Measurements from ENCODE around the gene PTBP1. TPM values are rescaled to one million over a fixed set of nuclear protein-coding genes. Genes with fewer than 3 reads are reported as not detected.
"Not testable (repeated sequence)": the region's sequence is repeated elsewhere in the genome, so short reads cannot be mapped to it uniquely, and the experiment has no call there.

Gene PTBP1
- total RNA-seq, 2 experiments from 2014 or later = 464 to 465 TPM

DNA sequence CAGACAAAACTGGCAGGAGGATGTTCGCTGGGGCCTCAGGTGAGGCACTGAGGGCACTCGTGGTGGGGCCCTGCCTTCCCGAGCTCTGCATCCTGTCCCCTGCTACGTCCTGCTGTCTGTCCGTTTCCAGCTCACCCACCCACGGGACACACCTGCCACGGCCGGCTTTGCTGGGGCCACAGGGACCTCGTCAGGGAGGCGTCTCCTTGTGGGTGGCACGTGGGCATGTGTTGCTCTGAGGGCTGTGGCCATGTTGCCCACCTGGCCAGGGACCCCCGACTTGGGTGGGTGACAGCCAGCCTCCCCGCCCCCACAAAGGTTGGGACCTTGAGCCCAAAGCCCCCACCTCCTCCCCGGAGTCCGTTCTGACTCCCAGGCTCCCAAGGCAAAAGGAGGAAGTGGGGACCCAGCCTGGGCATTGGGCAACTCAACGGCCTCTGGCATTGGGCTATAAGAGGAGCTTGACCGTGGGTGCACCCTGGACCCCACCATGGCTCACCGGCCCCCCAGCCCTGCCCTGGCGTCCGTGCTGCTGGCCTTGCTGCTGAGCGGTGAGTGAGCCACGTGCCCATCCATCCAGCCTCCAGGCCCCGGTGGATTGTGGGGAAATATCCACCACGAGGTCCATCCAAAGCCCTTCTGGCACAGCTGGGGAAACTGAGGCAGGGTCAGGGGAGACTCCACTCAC, 43.4 kb downstream of the PTBP1 start, which contains the start of gene PRTN3:
Gene PRTN3 (plus strand): TSS at position 481 of the 688 bp plus-strand sequence. CDS start 10 bp downstream, at position 491.
- Mint-ChIP-seq H3K4me3 (no peak within 1 kb of the TSS), H3K27me3 (peaks cover 22% of the 10 kb centered on the region), H3K36me3 (no peaks in the 10 kb centered on the region), H3K27ac (peak within 1 kb of the TSS; percentile 2), H3K9me3 (peaks cover 3% of the 10 kb centered on the region), H3K4me1 (ENCODE audit: low read depth) (peaks cover 6% of the 10 kb centered on the region)
- CTCF ChIA-PET = no interaction called here
- DNase-seq = no peak
- POLR2A ChIA-PET = no interaction called here
- intact Hi-C loops (cut with micrococcal nuclease) = no loop called here

DNA sequence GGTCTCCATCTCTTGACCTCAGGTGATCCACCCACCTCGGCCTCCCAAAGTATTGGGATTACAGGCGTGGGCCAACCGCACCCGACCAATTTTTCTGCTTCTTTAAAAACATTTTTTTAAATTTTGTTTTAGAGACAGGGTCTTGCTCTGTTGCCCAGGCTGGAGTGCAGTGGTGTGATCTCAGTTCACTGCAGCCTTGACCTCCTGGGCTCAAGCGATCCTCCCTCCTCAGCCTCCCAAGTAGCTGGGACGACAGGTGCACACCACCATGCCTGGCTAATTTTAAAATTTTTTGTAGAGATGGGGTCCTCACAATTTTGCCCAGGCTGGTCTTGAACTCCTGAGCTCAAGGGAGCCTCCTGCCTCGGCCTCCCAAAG, 45.5 kb downstream of the PTBP1 start:
- CTCF ChIA-PET = interaction anchor here (1.4 kb wide), 1 partner anchor 14 kb away, joined by 3 read pairs; no protein-coding TSS in a partner anchor
- H3K4me3 Mint-ChIP-seq; H3K9me3 Mint-ChIP-seq; H3K27ac Mint-ChIP-seq; H3K4me1 Mint-ChIP-seq (ENCODE audit: low read depth); POLR2A ChIA-PET; H3K36me3 Mint-ChIP-seq; intact Hi-C loops (cut with micrococcal nuclease); DNase-seq: not testable (repeated sequence)
- peaks cover 31% of the 10 kb centered on the region for H3K27me3 Mint-ChIP-seq

DNA sequence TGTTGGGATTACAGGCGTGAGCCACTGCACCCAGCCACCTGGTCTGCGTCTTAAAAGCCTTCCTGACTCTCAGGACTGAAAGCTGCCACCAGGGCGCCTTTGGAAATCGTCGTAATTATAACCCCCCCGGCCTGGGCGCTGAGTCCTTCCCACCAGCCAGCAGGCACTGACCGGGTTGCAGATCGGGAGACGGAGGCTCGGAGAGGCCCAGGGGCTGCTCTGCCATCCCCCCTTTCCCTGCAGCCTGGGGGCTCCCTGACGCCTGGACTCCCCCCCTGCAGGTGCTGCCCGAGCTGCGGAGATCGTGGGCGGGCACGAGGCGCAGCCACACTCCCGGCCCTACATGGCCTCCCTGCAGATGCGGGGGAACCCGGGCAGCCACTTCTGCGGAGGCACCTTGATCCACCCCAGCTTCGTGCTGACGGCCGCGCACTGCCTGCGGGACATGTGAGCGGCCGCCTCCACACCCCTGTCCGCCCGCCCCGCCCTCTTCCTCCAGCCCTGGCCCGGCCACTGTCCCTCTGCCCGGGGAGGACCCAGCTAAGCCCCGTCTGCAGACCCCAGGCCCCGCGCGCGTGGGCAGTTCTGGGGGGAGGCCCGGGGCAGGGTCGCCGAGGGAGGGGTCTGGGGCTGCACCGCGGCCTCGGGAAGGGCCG, 46.1 kb downstream of the PTBP1 start:
- DNase-seq = no peak
- no peaks in the 10 kb centered on the region for H3K36me3 Mint-ChIP-seq
- peaks cover 34% of the 10 kb centered on the region for H3K27me3 Mint-ChIP-seq
- CTCF ChIA-PET = interaction anchor here (1.4 kb wide), 1 partner anchor 13 kb away, joined by 3 read pairs; no protein-coding TSS in a partner anchor
- POLR2A ChIA-PET = no interaction called here
- peaks cover 3% of the 10 kb centered on the region for H3K9me3 Mint-ChIP-seq
- intact Hi-C loops (cut with micrococcal nuclease) = no loop called here
- no peak overlapping the region for H3K27ac Mint-ChIP-seq
- H3K4me3 Mint-ChIP-seq = no peak overlapping the region
- H3K4me1 Mint-ChIP-seq (ENCODE audit: low read depth) = peaks cover 3% of the 10 kb centered on the region

DNA sequence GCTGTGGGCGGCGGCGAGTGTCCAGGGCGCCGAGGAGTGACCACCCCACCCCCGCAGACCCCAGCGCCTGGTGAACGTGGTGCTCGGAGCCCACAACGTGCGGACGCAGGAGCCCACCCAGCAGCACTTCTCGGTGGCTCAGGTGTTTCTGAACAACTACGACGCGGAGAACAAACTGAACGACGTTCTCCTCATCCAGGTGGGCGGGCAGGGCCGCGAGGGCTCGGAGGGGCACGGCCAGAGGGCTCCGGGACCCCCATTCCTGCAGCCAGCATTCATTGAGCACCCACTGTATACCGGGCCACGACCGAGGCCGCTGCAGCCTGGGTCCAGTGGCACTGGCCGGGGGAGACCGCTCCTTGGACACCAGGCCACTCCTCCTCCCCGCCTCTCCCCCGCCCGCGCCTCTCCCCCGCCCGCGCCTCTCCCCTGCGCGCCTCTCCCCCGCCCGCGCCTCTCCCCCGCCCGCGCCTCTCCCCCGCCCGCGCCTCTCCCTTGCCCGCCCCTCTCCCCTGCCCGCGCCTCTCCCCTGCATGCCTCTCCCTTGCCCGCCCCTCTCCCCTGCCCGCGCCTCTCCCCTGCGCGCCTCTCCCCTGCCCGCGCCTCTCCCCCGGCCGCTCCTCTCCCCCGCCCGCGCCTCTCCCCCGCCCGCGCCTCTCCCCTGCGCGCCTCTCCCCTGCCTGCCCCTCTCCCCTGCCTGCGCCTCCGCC, 46.7 kb downstream of the PTBP1 start:
- DNase-seq = no peak
- H3K4me3 Mint-ChIP-seq = no peak overlapping the region
- peaks cover 3% of the 10 kb centered on the region for H3K4me1 Mint-ChIP-seq (ENCODE audit: low read depth)
- peaks cover 3% of the 10 kb centered on the region for H3K9me3 Mint-ChIP-seq
- no peaks in the 10 kb centered on the region for H3K36me3 Mint-ChIP-seq
- POLR2A ChIA-PET = no interaction called here
- H3K27me3 Mint-ChIP-seq = peaks cover 35% of the 10 kb centered on the region
- intact Hi-C loops (cut with micrococcal nuclease) = no loop called here
- H3K27ac Mint-ChIP-seq = no peak overlapping the region
- CTCF ChIA-PET = no interaction called here

DNA sequence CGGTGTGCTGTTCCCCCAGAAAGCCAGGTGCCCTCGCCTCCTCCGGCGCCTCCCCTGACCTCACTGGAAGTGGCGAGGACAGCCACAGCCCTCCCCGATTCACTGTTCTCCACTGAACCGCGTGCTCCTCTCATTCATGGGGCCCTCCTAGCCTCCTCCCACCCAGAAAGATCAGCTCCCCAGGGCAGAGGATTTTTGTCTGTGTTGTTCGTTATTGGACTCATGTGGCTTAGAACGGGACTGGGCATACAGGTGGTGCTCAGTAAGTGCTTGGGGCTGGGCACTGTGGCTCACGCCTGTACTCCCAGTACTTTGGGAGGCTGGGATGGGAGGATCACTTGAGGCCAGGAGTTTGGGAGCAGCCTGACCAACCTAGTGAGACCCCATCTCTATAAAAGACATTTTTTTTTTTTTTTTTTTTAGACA, 47.3 kb downstream of the PTBP1 start:
- CTCF ChIA-PET = no interaction called here

DNA sequence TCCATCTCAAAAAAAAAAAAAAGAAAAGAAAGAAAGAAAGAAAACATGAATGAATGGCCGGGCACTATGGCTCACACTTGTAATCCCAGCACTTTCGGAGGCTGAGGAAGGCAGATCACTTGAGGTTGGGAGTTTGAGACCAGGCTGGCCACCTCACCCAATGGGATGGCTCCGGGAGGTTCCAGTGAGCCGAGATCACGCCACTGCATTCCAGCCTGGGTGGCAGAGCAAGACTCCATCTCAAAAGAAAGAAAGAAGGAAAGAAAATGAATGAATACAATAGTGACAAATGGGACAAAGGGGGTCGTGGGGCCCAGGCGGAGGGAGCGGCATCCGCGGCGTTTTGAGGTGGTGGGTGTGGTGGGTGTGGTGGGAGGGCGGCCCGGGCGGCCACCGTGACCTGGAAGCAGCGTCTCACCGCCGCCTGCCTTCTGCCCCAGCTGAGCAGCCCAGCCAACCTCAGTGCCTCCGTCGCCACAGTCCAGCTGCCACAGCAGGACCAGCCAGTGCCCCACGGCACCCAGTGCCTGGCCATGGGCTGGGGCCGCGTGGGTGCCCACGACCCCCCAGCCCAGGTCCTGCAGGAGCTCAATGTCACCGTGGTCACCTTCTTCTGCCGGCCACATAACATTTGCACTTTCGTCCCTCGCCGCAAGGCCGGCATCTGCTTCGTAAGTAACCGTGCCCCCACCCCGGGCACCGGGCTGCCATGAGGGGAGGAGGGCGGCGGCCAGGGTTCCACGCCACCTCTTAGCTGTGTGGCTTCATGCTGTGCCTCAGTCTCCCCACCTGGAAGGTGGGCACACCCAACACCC, 48.7 kb downstream of the PTBP1 start:
- H3K9me3 Mint-ChIP-seq = peaks cover 3% of the 10 kb centered on the region
- ChIA-PET CTCF (no interaction called here), POLR2A (no interaction called here)
- H3K27ac Mint-ChIP-seq = no peak overlapping the region
- intact Hi-C loops (cut with micrococcal nuclease) = no loop called here
- H3K27me3 Mint-ChIP-seq = peaks cover 39% of the 10 kb centered on the region
- H3K4me1 Mint-ChIP-seq (ENCODE audit: low read depth) = peaks cover 3% of the 10 kb centered on the region
- H3K36me3 Mint-ChIP-seq = no peaks in the 10 kb centered on the region
- H3K4me3 Mint-ChIP-seq = no peak overlapping the region
- DNase-seq = no peak

More for the DNA sequence above, 47.3 kb downstream of the PTBP1 start:
- intact Hi-C loops (cut with micrococcal nuclease) = no loop called here
- Mint-ChIP-seq H3K4me3 (no peak overlapping the region), H3K9me3 (peaks cover 3% of the 10 kb centered on the region), H3K4me1 (ENCODE audit: low read depth) (peaks cover 3% of the 10 kb centered on the region), H3K27me3 (peaks cover 37% of the 10 kb centered on the region), H3K36me3 (no peaks in the 10 kb centered on the region), H3K27ac (no peak overlapping the region)
- no peak for DNase-seq
- POLR2A ChIA-PET = no interaction called here

DNA sequence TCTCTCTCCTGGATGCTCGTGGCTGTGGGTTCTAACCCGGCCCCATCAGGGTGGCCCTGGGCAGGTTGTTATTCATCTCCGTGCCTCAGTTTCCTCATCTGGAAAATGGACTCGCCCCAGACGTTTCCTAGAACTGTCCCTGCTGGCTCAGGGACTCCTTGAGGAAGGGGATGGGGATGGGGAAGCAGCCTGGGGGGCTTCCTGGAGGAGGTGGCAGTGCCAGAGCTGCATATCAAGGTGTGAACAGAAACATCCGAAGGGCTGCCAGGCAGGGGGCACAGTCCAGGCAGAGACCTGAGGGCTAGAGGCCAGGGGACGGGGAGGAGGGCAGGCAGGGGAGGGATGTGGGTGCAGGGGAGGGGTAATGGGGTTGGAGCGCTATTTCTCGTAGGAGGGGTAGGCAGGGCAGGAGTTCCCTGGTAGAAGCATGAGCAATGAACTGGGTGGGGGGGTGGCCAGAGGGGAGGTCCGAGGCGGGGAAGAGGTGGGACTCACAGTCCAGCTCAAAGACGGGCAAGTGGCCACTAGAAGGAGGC, 51.2 kb downstream of the PTBP1 start:
- POLR2A ChIA-PET = no interaction called here
- H3K4me3 Mint-ChIP-seq = no peak overlapping the region
- H3K27me3 Mint-ChIP-seq = peaks cover 40% of the 10 kb centered on the region
- H3K36me3 Mint-ChIP-seq = no peaks in the 10 kb centered on the region
- intact Hi-C loops (cut with micrococcal nuclease) = no loop called here
- CTCF ChIA-PET = interaction anchor here (0.7 kb wide), 1 partner anchor 79 kb away, joined by 3 read pairs; no protein-coding TSS in a partner anchor
- no peak overlapping the region for H3K27ac Mint-ChIP-seq
- H3K9me3 Mint-ChIP-seq = no peaks in the 10 kb centered on the region
- DNase-seq = no peak
- H3K4me1 Mint-ChIP-seq (ENCODE audit: low read depth) = peaks cover 3% of the 10 kb centered on the region

DNA sequence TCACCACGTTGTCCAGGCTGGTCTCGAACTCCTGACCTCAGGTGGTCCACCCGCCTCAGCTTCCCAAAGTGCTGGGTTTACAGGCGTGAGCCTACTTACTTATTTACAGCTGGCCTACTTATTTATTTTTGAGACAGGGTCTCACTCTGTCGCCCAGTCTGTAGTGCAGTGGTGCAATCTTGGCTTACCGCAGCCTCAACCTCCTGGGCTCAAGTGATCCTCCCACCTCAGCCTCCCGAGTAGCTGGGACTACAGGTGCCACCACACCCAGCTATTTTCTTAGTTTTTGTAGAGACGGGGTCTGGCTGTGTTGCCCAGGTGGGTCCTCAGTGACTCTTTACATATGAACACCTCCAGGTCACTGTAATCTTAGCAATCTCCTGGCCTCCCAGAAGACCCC, 51.9 kb downstream of the PTBP1 start:
- intact Hi-C loops (cut with micrococcal nuclease); H3K4me1 Mint-ChIP-seq (ENCODE audit: low read depth); H3K9me3 Mint-ChIP-seq; POLR2A ChIA-PET; H3K27ac Mint-ChIP-seq; H3K4me3 Mint-ChIP-seq; CTCF ChIA-PET; H3K36me3 Mint-ChIP-seq; DNase-seq: not testable (repeated sequence)
- H3K27me3 Mint-ChIP-seq = peaks cover 39% of the 10 kb centered on the region

DNA sequence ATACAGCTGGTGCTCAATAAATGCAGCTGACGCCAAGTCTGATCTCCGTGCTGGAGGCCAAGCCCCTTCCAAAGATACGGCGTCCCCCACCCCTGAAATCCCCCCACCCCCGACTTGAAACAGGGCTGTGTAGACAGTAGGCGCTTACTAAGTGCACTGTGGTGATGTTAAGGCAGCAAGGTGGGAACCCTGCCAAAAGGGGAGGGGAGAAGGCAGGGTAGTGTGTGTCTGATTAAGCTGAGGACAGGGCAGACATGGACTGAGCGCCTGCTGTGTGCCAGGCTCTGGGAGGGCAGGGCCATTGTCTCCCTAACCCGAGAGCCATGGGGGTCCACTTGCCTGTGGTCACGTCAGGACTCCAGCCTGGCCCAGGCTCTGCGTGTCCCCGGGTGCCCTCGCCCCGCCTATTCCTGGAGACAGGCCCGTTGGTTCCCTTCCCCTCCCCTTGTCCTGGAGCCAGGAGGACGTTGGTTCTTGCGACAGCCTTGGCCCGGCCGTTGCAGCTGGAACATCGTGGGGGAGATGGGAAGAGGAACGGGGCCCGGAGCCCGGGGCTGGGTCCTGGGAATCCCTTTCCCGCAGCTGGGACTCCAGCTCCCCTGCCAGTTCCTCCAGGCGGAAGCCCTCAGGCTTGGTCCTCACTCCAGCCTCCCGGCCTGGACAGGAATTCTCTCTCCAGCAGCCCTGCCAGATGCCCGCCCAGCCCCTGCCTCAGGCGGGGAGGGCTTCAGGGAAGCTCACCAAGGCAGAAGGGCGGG, 53.1 kb downstream of the PTBP1 start:
- no peak for DNase-seq
- Mint-ChIP-seq H3K36me3 (no peaks in the 10 kb centered on the region), H3K9me3 (no peaks in the 10 kb centered on the region), H3K27me3 (peaks cover 31% of the 10 kb centered on the region), H3K27ac (no peak overlapping the region), H3K4me1 (ENCODE audit: low read depth) (no peaks in the 10 kb centered on the region), H3K4me3 (no peak overlapping the region)
- ChIA-PET POLR2A (no interaction called here), CTCF (interaction anchor here (0.9 kb wide), 1 partner anchor 150 kb away, joined by 3 read pairs; the partner anchor contains the start of gene GRIN3B)
- intact Hi-C loops (cut with micrococcal nuclease) = no loop called here

DNA sequence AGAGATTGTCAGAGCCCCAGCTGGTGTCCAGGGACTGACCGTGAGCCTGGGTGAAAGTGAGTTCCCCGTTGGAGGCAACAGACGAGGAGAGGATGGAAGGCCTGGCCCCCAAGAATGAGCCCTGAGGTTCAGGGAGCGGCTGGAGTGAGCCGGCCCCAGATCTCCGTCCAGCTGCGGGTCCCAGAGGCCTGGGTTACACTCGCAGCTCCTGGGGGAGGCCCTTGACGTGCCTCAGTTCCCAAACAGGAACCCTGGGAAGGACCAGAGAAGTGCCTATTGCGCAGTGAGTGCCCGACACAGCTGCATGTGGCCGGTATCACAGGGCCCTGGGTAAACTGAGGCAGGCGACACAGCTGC, 53.7 kb downstream of the PTBP1 start:
- H3K27ac Mint-ChIP-seq = no peak overlapping the region
- no peaks in the 10 kb centered on the region for H3K4me1 Mint-ChIP-seq (ENCODE audit: low read depth)
- intact Hi-C loops (cut with micrococcal nuclease) = no loop called here
- no peaks in the 10 kb centered on the region for H3K9me3 Mint-ChIP-seq
- no peak for DNase-seq
- POLR2A ChIA-PET = no interaction called here
- no peaks in the 10 kb centered on the region for H3K36me3 Mint-ChIP-seq
- H3K27me3 Mint-ChIP-seq = peaks cover 27% of the 10 kb centered on the region
- H3K4me3 Mint-ChIP-seq = no peak overlapping the region
- CTCF ChIA-PET = interaction anchor here (0.9 kb wide), 1 partner anchor 150 kb away, joined by 3 read pairs; the partner anchor contains the start of gene GRIN3B

Data from activated CD4-positive, alpha-beta memory T cell treated with anti-CD3 and anti-CD28 coated beads for 36 hours (primary cell).